ENCODE measurements around the gene OR1F1. TPM values are rescaled to one million over a fixed set of nuclear protein-coding genes. Genes with fewer than 3 reads are reported as not detected.

The OR1F1 gene
- total and polyA plus RNA-seq, 9 of the 15 experiments (the other 6 are each of a cell fraction or from before 2014, with no cell fraction given): 0.15 to 0.61 (median 0.35) TPM; not detected in 3

GRCh38 chr16:3173892-3174617 lies 13.9 kb upstream of the OR1F1 start (continued):
- TF ChIP-seq ZFX (CRISPR knock-in tag; IDR thresholded peaks at IDR 0.05) (peak; percentile 30; the same call in 1 of the 2 replicates), ZNF24 (IDR thresholded peaks at IDR 0.05) (no peak), BRF2 (IDR thresholded peaks at IDR 0.05; ENCODE audit: borderline replicate concordance, insufficient read depth, insufficient read length) (no peak), ZKSCAN3 (CRISPR knock-in tag; IDR thresholded peaks at IDR 0.05) (no peak), HMBOX1 (IDR thresholded peaks at IDR 0.05) (no peak), EP300 (IDR thresholded peaks at IDR 0.05; ENCODE audit: low read length) (no peak), E2F5 (CRISPR knock-in tag; IDR thresholded peaks at IDR 0.05) (no peak), SOX6 (IDR thresholded peaks at IDR 0.05) (0 out of 2 replicates have a peak, but pooled peaks have one; percentile 20), MCM7 (IDR thresholded peaks at IDR 0.05) (no peak), ERF (CRISPR knock-in tag; IDR thresholded peaks at IDR 0.05) (no peak), ESRRA (IDR thresholded peaks at IDR 0.05; ENCODE audit: borderline replicate concordance, low read depth) (no peak; the same call in 1 of the 2 replicates), ZNF121 (CRISPR knock-in tag; conservative IDR thresholded peaks at IDR 0.05) (no peak), MTA1 (IDR thresholded peaks at IDR 0.05; ENCODE audit: borderline replicate concordance) (no peak), NCOA6 (IDR thresholded peaks at IDR 0.05) (no peak), PBX2 (CRISPR knock-in tag; IDR thresholded peaks at IDR 0.05; ENCODE audit: low read depth) (no peak), PBX2 (tag; conservative IDR thresholded peaks at IDR 0.05; ENCODE audit: low read depth) (no peak), RFX1 (IDR thresholded peaks at IDR 0.05) (no peak), ATF4 (CRISPR knock-in tag; IDR thresholded peaks at IDR 0.05) (no peak), ZNF785 (CRISPR knock-in tag; IDR thresholded peaks at IDR 0.05) (no peak), MIER1 (IDR thresholded peaks at IDR 0.05; ENCODE audit: low read depth) (no peak), SPI1 (IDR thresholded peaks at IDR 0.05; ENCODE audit: borderline replicate concordance, low read depth, low read length) (no peak), CTBP1 (IDR thresholded peaks at IDR 0.05; ENCODE audit: borderline replicate concordance) (peak; percentile 49; the same call in 1 of the 2 replicates), WHSC1 (IDR thresholded peaks at IDR 0.05; ENCODE audit: low read length) (no peak), TCF7 (IDR thresholded peaks at IDR 0.05; ENCODE audit: borderline replicate concordance) (no peak)
